Measurements from ENCODE around the gene ADAMTS9. TPM values are rescaled to one million over a fixed set of nuclear protein-coding genes. Genes with fewer than 3 reads are reported as not detected.

ADAMTS9 gene
- total and polyA plus RNA-seq, 2 donors (not counting 1 experiment from before 2014, with no cell fraction given): not detected

DNA sequence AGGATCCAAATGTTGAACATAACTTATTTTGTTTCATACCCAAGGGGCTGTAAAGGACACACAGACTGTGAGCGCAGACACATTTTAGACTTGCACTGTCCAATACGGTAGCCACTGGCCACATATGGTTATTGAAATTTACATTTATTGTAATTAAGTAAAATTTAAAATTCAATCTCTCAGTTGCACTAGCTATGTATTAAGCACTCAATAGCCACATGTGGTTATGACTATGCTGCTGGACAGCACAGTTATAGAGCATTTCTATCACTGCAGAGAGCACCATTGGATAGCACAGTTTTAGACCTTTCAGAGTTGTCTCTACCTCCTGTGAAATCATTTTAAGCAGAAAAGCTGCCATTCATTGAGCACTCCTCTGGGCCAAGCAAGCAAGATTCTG is 204.3 kb downstream of the ADAMTS9 start:
- Mint-ChIP-seq H3K27me3 (peaks cover 16% of the 10 kb centered on the region), H3K4me1 (peaks cover 4% of the 10 kb centered on the region), H3K4me3 (no peak overlapping the region), H3K27ac (no peak overlapping the region), H3K9me3 (ENCODE audit: insufficient read depth) (no peaks in the 10 kb centered on the region)
- H3K27me3 ChIP-seq (replicated peaks in 1 of 4; ENCODE audit: control extremely low read depth in 1 of 4, control insufficient read depth in 3 of 4, insufficient read depth in 4 of 4, low read length in 3 of 4): peaks cover 0 to 5% (median under 1%) of the 10 kb centered on the region in 4 experiments
- intact Hi-C loops (cut with micrococcal nuclease): no loop called here
- peaks cover 0 to 4% of the 10 kb centered on the region in 2 donors for H3K4me1 ChIP-seq (ENCODE audit: control insufficient read depth in 2 of 2, insufficient read depth in 2 of 2, low read length in 2 of 2)
- CTCF ChIA-PET: interaction anchor here (0.6 to 4.8 kb wide), 9 partner anchors 8 to 1859 kb away, joined by 3 to 65 read pairs (median 4); partner anchors contain the start of gene PSMD6
- H3K36me3 ChIP-seq (replicated peaks in 1 of 2; ENCODE audit: control extremely low read depth in 1 of 2, control insufficient read depth in 1 of 2, extremely low read depth in 1 of 2, insufficient read depth in 2 of 2, low read length in 1 of 2): no peaks in the 10 kb centered on the region
- ATAC-seq (ENCODE audit: low read depth): no peak
- no peak overlapping the region for H3K4me2 ChIP-seq (replicated peaks; ENCODE audit: low read depth, low read length, poor library complexity, severe bottlenecking)
- no peak for DNase-seq
- WGBS (ENCODE audit: insufficient coverage): no CpG with 5 or more reads among the region's 2 CpGs
- H2AFZ ChIP-seq (ENCODE audit: insufficient read depth, low read depth, low read length, poor library complexity, severe bottlenecking): peak overlapping the region; percentile 38
- no peaks in the 10 kb centered on the region for H4K20me1 ChIP-seq (ENCODE audit: control insufficient read depth, insufficient read depth, low read length, poor library complexity, severe bottlenecking)
- POLR2A ChIA-PET: no interaction called here
- TF ChIP-seq, protein P1, sequence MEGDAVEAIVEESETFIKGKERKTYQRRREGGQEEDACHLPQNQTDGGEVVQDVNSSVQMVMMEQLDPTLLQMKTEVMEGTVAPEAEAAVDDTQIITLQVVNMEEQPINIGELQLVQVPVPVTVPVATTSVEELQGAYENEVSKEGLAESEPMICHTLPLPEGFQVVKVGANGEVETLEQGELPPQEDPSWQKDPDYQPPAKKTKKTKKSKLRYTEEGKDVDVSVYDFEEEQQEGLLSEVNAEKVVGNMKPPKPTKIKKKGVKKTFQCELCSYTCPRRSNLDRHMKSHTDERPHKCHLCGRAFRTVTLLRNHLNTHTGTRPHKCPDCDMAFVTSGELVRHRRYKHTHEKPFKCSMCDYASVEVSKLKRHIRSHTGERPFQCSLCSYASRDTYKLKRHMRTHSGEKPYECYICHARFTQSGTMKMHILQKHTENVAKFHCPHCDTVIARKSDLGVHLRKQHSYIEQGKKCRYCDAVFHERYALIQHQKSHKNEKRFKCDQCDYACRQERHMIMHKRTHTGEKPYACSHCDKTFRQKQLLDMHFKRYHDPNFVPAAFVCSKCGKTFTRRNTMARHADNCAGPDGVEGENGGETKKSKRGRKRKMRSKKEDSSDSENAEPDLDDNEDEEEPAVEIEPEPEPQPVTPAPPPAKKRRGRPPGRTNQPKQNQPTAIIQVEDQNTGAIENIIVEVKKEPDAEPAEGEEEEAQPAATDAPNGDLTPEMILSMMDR (IDR thresholded peaks at IDR 0.05): no peak
- no peaks in the 10 kb centered on the region for H3K79me2 ChIP-seq (ENCODE audit: control insufficient read depth, insufficient read depth, low read length)
- H3K9ac ChIP-seq (ENCODE audit: low read length): no peak overlapping the region
- no peak overlapping the region for H3K4me3 ChIP-seq (ENCODE audit: control extremely low read depth in 1 of 5, extremely low read depth in 1 of 5, insufficient read depth in 1 of 5, low read depth in 2 of 5, low read length in 4 of 5)
- H3K9me3 ChIP-seq (ENCODE audit: control extremely low read depth in 1 of 3, control insufficient read depth in 2 of 3, insufficient read depth in 1 of 3, low read length in 2 of 3): no peaks in the 10 kb centered on the region
- no peak overlapping the region for H3K27ac ChIP-seq (ENCODE audit: low read length in 2 of 2)

DNA sequence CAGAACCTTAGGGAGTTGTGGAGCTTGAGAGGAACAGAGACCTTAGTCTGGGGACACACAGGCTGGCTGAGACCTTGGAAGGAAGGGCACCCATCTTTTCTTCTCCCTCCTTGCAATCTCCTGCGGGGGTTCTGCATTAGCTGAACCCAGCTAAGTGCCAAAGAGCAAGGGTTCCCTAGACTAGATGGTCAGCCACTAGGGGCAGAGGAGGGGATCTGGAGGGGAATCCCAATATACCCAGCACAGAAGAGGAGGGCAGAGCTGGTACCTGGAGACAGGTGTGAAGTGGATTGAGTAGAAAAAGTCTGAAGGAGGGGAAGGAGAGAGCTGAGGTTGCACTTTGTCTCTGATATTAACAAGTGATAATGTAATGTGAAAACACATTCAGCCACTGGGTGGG is 212.8 kb downstream of the ADAMTS9 start:
- H3K36me3 ChIP-seq (replicated peaks in 1 of 2; ENCODE audit: control extremely low read depth in 1 of 2, control insufficient read depth in 1 of 2, extremely low read depth in 1 of 2, insufficient read depth in 2 of 2, low read length in 1 of 2): no peaks in the 10 kb centered on the region
- no peak for DNase-seq
- no peaks in the 10 kb centered on the region for H4K20me1 ChIP-seq (ENCODE audit: control insufficient read depth, insufficient read depth, low read length, poor library complexity, severe bottlenecking)
- Mint-ChIP-seq H3K4me3 (no peak overlapping the region), H3K27me3 (peaks cover 35% of the 10 kb centered on the region), H3K27ac (no peak overlapping the region), H3K4me1 (no peaks in the 10 kb centered on the region), H3K9me3 (ENCODE audit: insufficient read depth) (no peaks in the 10 kb centered on the region)
- POLR2A ChIA-PET: no interaction called here
- no peaks in the 10 kb centered on the region for H3K79me2 ChIP-seq (ENCODE audit: control insufficient read depth, insufficient read depth, low read length)
- TF ChIP-seq, protein P1 (IDR thresholded peaks at IDR 0.05): no peak
- no peak for TF ChIP-seq EZH2 (IDR thresholded peaks at IDR 0.05; ENCODE audit: borderline replicate concordance, insufficient read depth, low read depth, low read length, poor library complexity, severe bottlenecking)
- no peak overlapping the region for H3K4me2 ChIP-seq (replicated peaks; ENCODE audit: low read depth, low read length, poor library complexity, severe bottlenecking)
- no CpG with 5 or more reads among the region's 1 CpG for WGBS (ENCODE audit: insufficient coverage)
- H3K27ac ChIP-seq (ENCODE audit: low read length in 2 of 2): no peak overlapping the region
- no peak overlapping the region for H2AFZ ChIP-seq (ENCODE audit: insufficient read depth, low read depth, low read length, poor library complexity, severe bottlenecking)
- H3K9me3 ChIP-seq (ENCODE audit: control extremely low read depth in 1 of 3, control insufficient read depth in 2 of 3, insufficient read depth in 1 of 3, low read length in 2 of 3): no peaks in the 10 kb centered on the region
- H3K4me3 ChIP-seq (ENCODE audit: control extremely low read depth in 1 of 5, extremely low read depth in 1 of 5, insufficient read depth in 1 of 5, low read depth in 2 of 5, low read length in 4 of 5): no peak overlapping the region
- H3K9ac ChIP-seq (ENCODE audit: low read length): no peak overlapping the region
- CTCF ChIA-PET: interaction anchor here (2.4 kb wide), 1 partner anchor 9 kb away, joined by 15 read pairs; no protein-coding TSS in a partner anchor
- no peak for ATAC-seq (ENCODE audit: low read depth)
- peaks cover 0 to 5% (median 1%) of the 10 kb centered on the region in 4 experiments for H3K27me3 ChIP-seq (replicated peaks in 1 of 4; ENCODE audit: control extremely low read depth in 1 of 4, control insufficient read depth in 3 of 4, insufficient read depth in 4 of 4, low read length in 3 of 4)
- H3K4me1 ChIP-seq (ENCODE audit: control insufficient read depth in 2 of 2, insufficient read depth in 2 of 2, low read length in 2 of 2): no peaks in the 10 kb centered on the region
- intact Hi-C loops (cut with micrococcal nuclease): no loop called here

All from B cell (primary cell).